Measurements from ENCODE around the gene URAD. TPM values are rescaled to one million over a fixed set of nuclear protein-coding genes. Genes with fewer than 3 reads are reported as not detected.

Gene URAD
- total and polyA plus RNA-seq, 7 donors, result not detected

GRCh38 chr13:27970382-27971235 is 17.9 kb downstream of the URAD start:
- H3K27me3 ChIP-seq (ENCODE audit: insufficient read depth in 3 of 3, low read length in 2 of 3), result peaks cover 6 to 90% (median 53%) of the 10 kb centered on the region in 3 donors
- 6 to 10% (median 10%) methylated on average over 53 of the region's 53 CpGs for WGBS, 3 donors
- no peaks in the 10 kb centered on the region for H3K36me3 ChIP-seq (ENCODE audit: insufficient read depth in 1 of 2, low read depth in 1 of 2)
- H3K4me1 ChIP-seq, result peaks cover 8% of the 10 kb centered on the region
- ATAC-seq (no peak), DNase-seq (no peak)
- no peaks in the 10 kb centered on the region for H3K9me3 ChIP-seq
- TF ChIP-seq CTCF (IDR thresholded peaks at IDR 0.05), result no peak
- intact Hi-C loops (cut with DNase I), result no loop called here
- no peak overlapping the region for H3K27ac ChIP-seq
- H3K4me3 ChIP-seq, result no peak overlapping the region

GRCh38 chr13:27969866-27970229 is 18.6 kb downstream of the URAD start:
- intact Hi-C loops (cut with DNase I), result no loop called here
- Histone ChIP-seq H3K36me3 (ENCODE audit: insufficient read depth in 1 of 2, low read depth in 1 of 2) (no peaks in the 10 kb centered on the region), H3K4me1 (peaks cover 8% of the 10 kb centered on the region), H3K4me3 (no peak overlapping the region), H3K9me3 (no peaks in the 10 kb centered on the region), H3K27me3 (ENCODE audit: insufficient read depth in 3 of 3, low read length in 2 of 3) (peaks cover 6 to 90% (median 58%) of the 10 kb centered on the region in 3 donors), H3K27ac (no peak overlapping the region)
- 10 to 19% (median 17%) methylated on average over 7 of the region's 7 CpGs for WGBS, 3 donors
- TF ChIP-seq CTCF (IDR thresholded peaks at IDR 0.05), result no peak
- DNase-seq (no peak), ATAC-seq (no peak)

GRCh38 chr13:27969082-27969865 is 19.2 kb downstream of the URAD start, which contains the start of gene CDX2:
Gene CDX2, minus strand, starts transcription at chr13:27969315. Its CDS starts 309 bp downstream, at chr13:27969006.
- Histone ChIP-seq H3K4me1 (peaks cover 8% of the 10 kb centered on the region), H3K27ac (no peak within 1 kb of the TSS), H3K27me3 (ENCODE audit: insufficient read depth in 3 of 3, low read length in 2 of 3) (peaks cover 6 to 90% (median 59%) of the 10 kb centered on the region in 3 donors), H3K4me3 (no peak within 1 kb of the TSS), H3K36me3 (ENCODE audit: insufficient read depth in 1 of 2, low read depth in 1 of 2) (no peaks in the 10 kb centered on the region), H3K9me3 (no peaks in the 10 kb centered on the region)
- DNase-seq (no peak), ATAC-seq (no peak)
- TF ChIP-seq CTCF (IDR thresholded peaks at IDR 0.05), result no peak
- 4 to 7% (median 4%) methylated on average over 29 to 34 of the region's 34 CpGs for WGBS, 3 donors
- intact Hi-C loops (cut with DNase I), result no loop called here

- no peak for TF ChIP-seq CTCF (IDR thresholded peaks at IDR 0.05)
- DNase-seq, result no peak
- Histone ChIP-seq H3K9me3 (no peaks in the 10 kb centered on the region), H3K36me3 (ENCODE audit: insufficient read depth in 1 of 2, low read depth in 1 of 2) (no peaks in the 10 kb centered on the region), H3K27ac (no peak overlapping the region), H3K4me1 (peaks cover 8% of the 10 kb centered on the region), H3K27me3 (ENCODE audit: insufficient read depth in 3 of 3, low read length in 2 of 3) (peaks cover 3 to 89% (median 61%) of the 10 kb centered on the region in 3 donors), H3K4me3 (no peak overlapping the region)
- 0 to 1% (median 1%) methylated on average over 70 to 86 of the region's 86 CpGs for WGBS, 3 donors
- intact Hi-C loops (cut with DNase I), result no loop called here
- no peak for ATAC-seq
Observed at GRCh38 chr13:27968316-27969081, 20.0 kb downstream of the URAD start.

Data from psoas muscle (tissue), 8 donors.